Measurements from ENCODE around the gene RCOR3.

DNA sequence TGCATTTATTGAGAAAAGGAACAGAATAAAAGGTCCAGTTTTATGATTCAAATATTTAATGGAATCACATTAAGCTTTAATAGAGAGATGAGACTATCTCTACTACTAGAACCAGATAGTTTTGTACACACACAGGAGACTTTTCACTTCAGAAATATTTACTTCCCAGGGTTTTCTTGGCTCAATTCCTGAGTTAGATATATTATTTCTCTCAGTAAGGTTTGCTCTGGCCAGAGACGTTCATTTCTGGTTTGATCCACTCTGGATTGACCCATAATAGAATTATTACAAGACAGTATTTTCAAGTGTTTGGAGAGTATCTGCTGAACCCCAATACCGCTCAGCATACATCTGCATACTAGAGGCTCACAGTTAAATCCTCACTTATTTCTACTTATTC, 1.3 kb upstream of the RCOR3 start:
- TF ChIP-seq, protein P1, sequence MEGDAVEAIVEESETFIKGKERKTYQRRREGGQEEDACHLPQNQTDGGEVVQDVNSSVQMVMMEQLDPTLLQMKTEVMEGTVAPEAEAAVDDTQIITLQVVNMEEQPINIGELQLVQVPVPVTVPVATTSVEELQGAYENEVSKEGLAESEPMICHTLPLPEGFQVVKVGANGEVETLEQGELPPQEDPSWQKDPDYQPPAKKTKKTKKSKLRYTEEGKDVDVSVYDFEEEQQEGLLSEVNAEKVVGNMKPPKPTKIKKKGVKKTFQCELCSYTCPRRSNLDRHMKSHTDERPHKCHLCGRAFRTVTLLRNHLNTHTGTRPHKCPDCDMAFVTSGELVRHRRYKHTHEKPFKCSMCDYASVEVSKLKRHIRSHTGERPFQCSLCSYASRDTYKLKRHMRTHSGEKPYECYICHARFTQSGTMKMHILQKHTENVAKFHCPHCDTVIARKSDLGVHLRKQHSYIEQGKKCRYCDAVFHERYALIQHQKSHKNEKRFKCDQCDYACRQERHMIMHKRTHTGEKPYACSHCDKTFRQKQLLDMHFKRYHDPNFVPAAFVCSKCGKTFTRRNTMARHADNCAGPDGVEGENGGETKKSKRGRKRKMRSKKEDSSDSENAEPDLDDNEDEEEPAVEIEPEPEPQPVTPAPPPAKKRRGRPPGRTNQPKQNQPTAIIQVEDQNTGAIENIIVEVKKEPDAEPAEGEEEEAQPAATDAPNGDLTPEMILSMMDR (IDR thresholded peaks at IDR 0.05), result no peak
- no peak for TF ChIP-seq EZH2 (IDR thresholded peaks at IDR 0.05)
- TF ChIP-seq EZH2phosphoT487 (IDR thresholded peaks at IDR 0.05), result no peak
